Activated CD8-positive, alpha-beta memory T cell treated with anti-CD3 and anti-CD28 coated beads, Interleukin-2, amount 10 ng/mL, durations not matched to agents 7 days and 5 days (primary cell): Measurements from ENCODE around the gene CAPRIN1. TPM values are rescaled to one million over a fixed set of nuclear protein-coding genes. Genes with fewer than 3 reads are reported as not detected.

Source experiments
- ATAC-seq: fragments of 150-1000 bp; cut with Tn5 transposase; one replicate; pipeline ENCODE4 v1.10.0; 2021; ENCODE audit warnings: moderate library complexity
- CTCF ChIA-PET: fragments of 350-600 bp; sonication (Branson Sonifier 250); formaldehyde crosslinking; loops from one replicate; lab custom pipeline; 2021; ENCODE audit warnings: antibody characterized with exemption; lab: Charles Lee
- DNase-seq: peaks from one replicate; pipeline ENCODE4 v3.0.0-alpha.2; 2020
- H3K27ac Mint-ChIP-seq: one replicate; pipeline ENCODE4 v1.8.0; 2021; ENCODE audit warnings: mild to moderate bottlenecking, mixed read lengths
- H3K27me3 Mint-ChIP-seq: one replicate; pipeline ENCODE4 v1.8.0; 2021; ENCODE audit warnings: mixed read lengths
- H3K36me3 Mint-ChIP-seq: one replicate; pipeline ENCODE4 v1.8.0; 2021; ENCODE audit warnings: mild to moderate bottlenecking, mixed read lengths
- H3K4me1 Mint-ChIP-seq: one replicate; pipeline ENCODE4 v1.8.0; 2021; ENCODE audit warnings: mixed read lengths
- H3K4me3 Mint-ChIP-seq: one replicate; pipeline ENCODE4 v1.8.0; 2021; ENCODE audit warnings: mild to moderate bottlenecking, moderate library complexity, mixed read lengths
- H3K9me3 Mint-ChIP-seq: one replicate; pipeline ENCODE4 v1.8.0; 2022; ENCODE audit warnings: low read depth, mixed read lengths
- total RNA-seq, 2 experiments: library from RNA; stranded (reverse); gene quantifications; one replicate each; pipeline ENCODE4 v1.2.3, GENCODE V29; 2021

Gene CAPRIN1
- total RNA-seq, 2 experiments from 2014 or later, result 227 to 267 TPM

- CTCF ChIA-PET, result no interaction called here
- no peak for DNase-seq
- Mint-ChIP-seq H3K27ac (no peak overlapping the region), H3K9me3 (no peaks in the 10 kb centered on the region), H3K4me3 (no peak overlapping the region), H3K36me3 (no peaks in the 10 kb centered on the region), H3K4me1 (no peaks in the 10 kb centered on the region), H3K27me3 (peaks cover 8% of the 10 kb centered on the region)
- no peak for ATAC-seq
Measured at GRCh38 chr11:34030382-34030781, 21.1 kb upstream of the CAPRIN1 start.

DNA sequence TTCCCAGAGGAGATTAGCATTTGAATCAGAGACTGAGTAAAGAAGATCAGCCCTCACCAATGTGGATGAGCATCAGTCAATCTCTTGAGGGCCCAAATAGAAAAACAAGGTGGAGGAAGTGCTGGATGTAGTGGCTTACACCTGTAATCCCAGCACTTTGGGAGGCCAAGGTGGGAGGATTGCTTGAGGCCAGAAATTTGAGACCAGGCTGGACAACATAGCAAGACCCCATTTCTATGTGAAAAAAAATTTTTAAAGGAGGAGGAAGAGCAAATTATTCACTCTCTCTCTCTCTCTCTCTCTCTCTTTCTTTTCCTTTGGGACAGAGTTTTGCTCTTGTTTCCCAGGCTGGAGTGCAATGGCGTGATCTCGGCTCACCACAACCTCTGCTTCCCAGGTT lies 18.1 kb upstream of the CAPRIN1 start:
- Mint-ChIP-seq H3K4me3 (no peak overlapping the region), H3K27ac (no peak overlapping the region), H3K4me1 (no peaks in the 10 kb centered on the region), H3K27me3 (peaks cover 7% of the 10 kb centered on the region), H3K36me3 (no peaks in the 10 kb centered on the region), H3K9me3 (no peaks in the 10 kb centered on the region)
- no peak for DNase-seq
- no peak for ATAC-seq
- CTCF ChIA-PET, result no interaction called here

- no peaks in the 10 kb centered on the region for H3K4me1 Mint-ChIP-seq
- DNase-seq (no peak), ATAC-seq (no peak)
- no peaks in the 10 kb centered on the region for H3K36me3 Mint-ChIP-seq
- no peaks in the 10 kb centered on the region for H3K9me3 Mint-ChIP-seq
- H3K4me3 Mint-ChIP-seq, result no peak overlapping the region
- CTCF ChIA-PET, result no interaction called here
- peaks cover 3% of the 10 kb centered on the region for H3K27me3 Mint-ChIP-seq
- H3K27ac Mint-ChIP-seq, result no peak overlapping the region
Measured at GRCh38 chr11:34034053-34034452, 17.5 kb upstream of the CAPRIN1 start.

- no peak for DNase-seq
- no peak for ATAC-seq
- Mint-ChIP-seq H3K9me3 (no peaks in the 10 kb centered on the region), H3K36me3 (no peaks in the 10 kb centered on the region), H3K27ac (no peak overlapping the region), H3K4me1 (no peaks in the 10 kb centered on the region), H3K27me3 (peaks cover 1% of the 10 kb centered on the region), H3K4me3 (no peak overlapping the region)
- CTCF ChIA-PET, result no interaction called here
Measured at GRCh38 chr11:34036456-34036855, 15.1 kb upstream of the CAPRIN1 start.

- Mint-ChIP-seq H3K9me3 (no peaks in the 10 kb centered on the region), H3K36me3 (no peaks in the 10 kb centered on the region), H3K27me3 (no peaks in the 10 kb centered on the region), H3K4me1 (no peaks in the 10 kb centered on the region), H3K27ac (no peak overlapping the region), H3K4me3 (no peak overlapping the region)
- ATAC-seq (no peak), DNase-seq (no peak)
- CTCF ChIA-PET, result no interaction called here
Measured at GRCh38 chr11:34037016-34037415, 14.5 kb upstream of the CAPRIN1 start.

- DNase-seq (peak; percentile 11), ATAC-seq (no peak)
- CTCF ChIA-PET, result no interaction called here
- no peaks in the 10 kb centered on the region for H3K9me3 Mint-ChIP-seq
- H3K27ac Mint-ChIP-seq, result no peak overlapping the region
- no peaks in the 10 kb centered on the region for H3K36me3 Mint-ChIP-seq
- H3K4me3 Mint-ChIP-seq, result no peak overlapping the region
- peaks cover 6% of the 10 kb centered on the region for H3K4me1 Mint-ChIP-seq
- peaks cover 2% of the 10 kb centered on the region for H3K27me3 Mint-ChIP-seq
Measured at GRCh38 chr11:34040571-34040970, 11.0 kb upstream of the CAPRIN1 start.

DNA sequence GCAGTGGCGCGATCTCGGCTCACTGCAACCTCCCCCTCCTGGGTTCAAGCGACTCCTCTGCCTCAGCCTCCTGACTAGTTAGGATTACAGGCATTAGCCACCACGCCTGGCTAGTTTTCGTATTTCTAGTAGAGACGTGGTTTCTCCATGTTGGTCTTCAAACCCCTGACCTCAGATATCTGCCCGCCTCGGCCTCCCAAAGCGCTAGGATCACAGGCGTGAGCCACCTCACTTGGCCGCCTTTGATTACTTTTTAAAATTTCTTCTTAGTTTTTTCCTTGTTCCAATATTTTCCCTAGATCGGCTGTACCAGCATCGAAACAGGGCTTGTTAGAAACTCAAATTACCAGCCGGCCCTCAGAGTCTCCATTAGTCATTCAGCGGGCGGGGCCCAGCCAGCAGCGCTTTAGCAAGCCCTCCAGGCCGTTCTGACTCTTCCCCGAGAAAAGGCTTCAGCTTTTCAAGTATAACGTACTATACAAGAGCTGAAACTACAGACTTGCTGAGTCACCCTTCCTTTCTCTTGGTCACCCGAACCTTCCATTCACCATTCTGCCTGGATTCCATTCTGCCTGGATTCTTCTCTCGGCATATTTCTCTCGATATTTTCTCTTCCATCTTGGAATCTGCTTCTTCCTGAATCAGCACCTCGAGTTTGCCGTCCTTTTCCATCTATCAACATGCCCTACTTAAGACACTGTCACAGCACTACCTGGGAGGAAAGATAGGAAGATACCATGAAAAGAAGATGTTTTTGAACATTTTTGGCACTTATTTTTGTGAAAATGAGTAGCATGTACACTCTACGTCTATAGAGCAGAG lies 6.7 kb upstream of the CAPRIN1 start:
- Mint-ChIP-seq H3K27me3 (peaks cover 2% of the 10 kb centered on the region), H3K4me1 (peaks cover 11% of the 10 kb centered on the region), H3K4me3 (no peak overlapping the region), H3K9me3 (no peaks in the 10 kb centered on the region), H3K27ac (no peak overlapping the region), H3K36me3 (no peaks in the 10 kb centered on the region)
- ATAC-seq (peak; percentile 55), DNase-seq (peak; percentile 45)
- CTCF ChIA-PET, result no interaction called here

DNA sequence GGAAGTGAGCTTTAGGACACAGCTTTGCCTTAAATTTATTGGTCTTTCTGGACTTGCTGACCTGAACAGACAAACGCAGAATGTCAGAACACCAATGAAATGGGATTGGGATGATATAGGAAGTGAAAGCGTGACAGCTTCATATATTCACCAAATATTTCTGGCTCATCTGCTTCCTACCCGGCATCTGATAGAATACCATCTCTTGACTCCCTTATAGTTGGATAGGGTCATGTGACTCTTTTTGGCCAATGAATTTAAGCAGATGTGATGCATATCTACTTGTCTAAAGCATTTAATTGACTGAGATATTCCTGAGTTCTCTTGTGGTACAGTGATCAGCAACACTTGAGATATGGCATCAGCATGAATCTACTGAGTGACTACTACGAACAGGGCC lies 2.5 kb upstream of the CAPRIN1 start:
- Mint-ChIP-seq H3K36me3 (peaks cover 13% of the 10 kb centered on the region), H3K4me1 (peaks cover 20% of the 10 kb centered on the region), H3K4me3 (no peak overlapping the region), H3K9me3 (no peaks in the 10 kb centered on the region), H3K27me3 (peaks cover 2% of the 10 kb centered on the region), H3K27ac (no peak overlapping the region)
- CTCF ChIA-PET, result interaction anchor here (0.8 to 1.5 kb wide), 3 partner anchors 26 to 61 kb away, joined by 4 read pairs; no protein-coding TSS in a partner anchor
- no peak for DNase-seq
- no peak for ATAC-seq

DNA sequence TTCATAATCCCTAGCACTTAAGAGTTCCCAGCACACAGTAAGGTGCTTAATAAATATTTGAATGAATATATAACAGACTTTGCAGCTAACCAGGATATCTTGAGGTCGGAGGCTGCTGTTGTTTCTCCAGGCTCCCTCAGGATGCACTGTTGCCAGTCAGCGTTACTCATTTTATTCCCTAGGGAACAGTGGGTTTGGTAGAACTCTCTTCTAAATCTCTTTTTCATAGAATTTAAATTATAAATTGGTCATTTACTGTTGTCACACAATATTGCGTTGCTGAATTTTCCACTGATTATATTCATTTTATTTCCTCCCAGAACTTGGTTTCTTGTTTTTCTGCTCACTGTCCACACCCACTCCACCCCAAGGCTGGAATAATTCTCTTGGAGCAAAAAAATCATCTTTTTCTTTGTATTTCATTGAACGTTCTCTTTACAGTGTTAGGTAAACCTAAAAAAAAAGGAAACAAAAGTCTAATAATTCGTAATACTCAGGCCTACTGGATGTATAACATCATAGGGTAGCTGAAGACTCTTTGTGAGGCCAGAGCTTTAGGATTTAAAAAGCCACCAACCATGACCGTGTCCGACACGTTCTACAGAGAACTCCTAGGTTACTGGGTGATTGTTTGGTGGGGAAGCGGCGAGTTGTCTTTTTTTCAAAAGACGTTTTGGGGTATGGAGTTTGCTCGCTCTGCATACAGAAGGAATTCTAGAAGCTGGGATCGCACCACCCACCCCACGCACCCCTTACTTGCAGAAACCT lies 766 bp upstream of the CAPRIN1 start:
- peak overlapping the region; percentile 98 for H3K4me3 Mint-ChIP-seq
- H3K4me1 Mint-ChIP-seq, result peaks cover 25% of the 10 kb centered on the region
- CTCF ChIA-PET, result interaction anchor here (0.8 to 2.8 kb wide), 7 partner anchors 11 to 124 kb away, joined by 3 to 14 read pairs (median 5); partner anchors contain the start of gene NAT10
- DNase-seq (no peak), ATAC-seq (peak; percentile 0)
- no peaks in the 10 kb centered on the region for H3K27me3 Mint-ChIP-seq
- H3K9me3 Mint-ChIP-seq, result no peaks in the 10 kb centered on the region
- peak overlapping the region; percentile 81 for H3K27ac Mint-ChIP-seq
- H3K36me3 Mint-ChIP-seq, result peaks cover 20% of the 10 kb centered on the region

- CTCF ChIA-PET, result interaction anchor here (1.6 to 2.8 kb wide), 4 partner anchors 24 to 122 kb away, joined by 4 to 14 read pairs (median 6); partner anchors contain the start of gene NAT10
- ATAC-seq (peak; percentile 77), DNase-seq (peak; percentile 93)
- Mint-ChIP-seq H3K36me3 (peaks cover 27% of the 10 kb centered on the region), H3K4me1 (peaks cover 31% of the 10 kb centered on the region), H3K27me3 (no peaks in the 10 kb centered on the region), H3K27ac (peak overlapping the region; percentile 97), H3K9me3 (no peaks in the 10 kb centered on the region), H3K4me3 (peak overlapping the region; percentile 98)
Measured at GRCh38 chr11:34052036-34052607, 591 bp downstream of the CAPRIN1 start.

GRCh38 chr11:34052608-34053160 lies 1.2 kb downstream of the CAPRIN1 start:
- Mint-ChIP-seq H3K36me3 (peaks cover 29% of the 10 kb centered on the region), H3K27me3 (no peaks in the 10 kb centered on the region), H3K4me1 (peaks cover 33% of the 10 kb centered on the region), H3K9me3 (no peaks in the 10 kb centered on the region), H3K27ac (peak overlapping the region; percentile 97), H3K4me3 (peak overlapping the region; percentile 98)
- CTCF ChIA-PET, result interaction anchor here (0.7 to 1.4 kb wide), 3 partner anchors 12 to 306 kb away, joined by 3 read pairs; no protein-coding TSS in a partner anchor
- ATAC-seq (peak; percentile 0), DNase-seq (no peak)

- H3K27ac Mint-ChIP-seq, result peak overlapping the region; percentile 97
- peak overlapping the region; percentile 98 for H3K4me3 Mint-ChIP-seq
- no peaks in the 10 kb centered on the region for H3K27me3 Mint-ChIP-seq
- CTCF ChIA-PET, result interaction anchor here (0.7 to 1.4 kb wide), 3 partner anchors 11 to 305 kb away, joined by 3 read pairs; no protein-coding TSS in a partner anchor
- H3K9me3 Mint-ChIP-seq, result no peaks in the 10 kb centered on the region
- ATAC-seq (peak; percentile 57), DNase-seq (peak; percentile 91)
- peaks cover 37% of the 10 kb centered on the region for H3K4me1 Mint-ChIP-seq
- H3K36me3 Mint-ChIP-seq, result peaks cover 30% of the 10 kb centered on the region
Measured at GRCh38 chr11:34053161-34053686, 1.7 kb downstream of the CAPRIN1 start.
